A549 treated with ZK216348 at 1 μM for 4 hours (cell line): Measurements from ENCODE around the gene NDEL1. TPM values are rescaled to one million over a fixed set of nuclear protein-coding genes. Genes with fewer than 3 reads are reported as not detected.

Source experiments
- total RNA-seq: library from RNA; stranded (reverse); fragments of 200-300 nt; extraction: Qiagen RNA extraction; gene quantifications from 5 replicates; pipeline ENCODE4 v1.2.3, GENCODE V29; 2022; ENCODE audit warnings: low read depth

Gene NDEL1, protein sequence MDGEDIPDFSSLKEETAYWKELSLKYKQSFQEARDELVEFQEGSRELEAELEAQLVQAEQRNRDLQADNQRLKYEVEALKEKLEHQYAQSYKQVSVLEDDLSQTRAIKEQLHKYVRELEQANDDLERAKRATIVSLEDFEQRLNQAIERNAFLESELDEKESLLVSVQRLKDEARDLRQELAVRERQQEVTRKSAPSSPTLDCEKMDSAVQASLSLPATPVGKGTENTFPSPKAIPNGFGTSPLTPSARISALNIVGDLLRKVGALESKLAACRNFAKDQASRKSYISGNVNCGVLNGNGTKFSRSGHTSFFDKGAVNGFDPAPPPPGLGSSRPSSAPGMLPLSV
- 56.2 to 70.7 TPM (median 64.4 TPM) in 5 replicates for total RNA-seq

GRCh38 chr17:8435245-8436168 is at the start of gene NDEL1:
Gene NDEL1, plus strand, starts transcription at chr17:8435884. Its CDS starts 8,388 bp downstream, at chr17:8444272.

DNA sequence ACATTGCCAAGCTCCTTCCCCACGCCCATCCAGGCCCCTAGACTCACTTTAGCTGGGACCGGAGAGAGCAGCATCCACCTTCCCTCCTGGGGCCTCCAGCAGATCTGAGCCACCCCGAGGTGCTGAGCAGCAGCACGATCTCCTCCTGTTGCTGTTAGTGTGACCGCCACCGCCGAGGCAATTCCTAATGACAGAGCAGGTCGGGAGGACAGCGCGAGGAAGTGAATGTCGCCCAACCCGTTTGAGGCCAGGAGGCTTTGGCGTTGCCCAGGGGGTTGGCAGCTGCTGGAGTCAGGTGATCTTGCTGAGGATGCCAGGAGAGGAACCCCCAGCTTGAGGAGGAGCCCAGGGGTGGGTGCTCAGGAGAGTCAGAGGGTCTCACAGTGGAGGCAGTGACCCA is 38.0 kb upstream of the NDEL1 start, which contains the start of gene RNF222:
Gene RNF222, minus strand, starts transcription at position 192 of the 400 bp plus-strand sequence. CDS start 4,366 bp downstream, outside the sequence.

Other genes with a start within 250 kb of the NDEL1 start
- gene BORCS6, start 245.7 kb upstream of the NDEL1 start, total RNA-seq: 4.3 to 9.6 TPM (median 8.8 TPM) in 5 replicates
- gene AURKB, start 225.3 kb upstream of the NDEL1 start, total RNA-seq: 144 to 164 TPM (median 152 TPM) in 5 replicates
- gene CTC1, start 187.8 kb upstream of the NDEL1 start, total RNA-seq: 13.3 to 21.2 TPM (median 15.6 TPM) in 5 replicates
- gene PFAS, start 186.6 kb upstream of the NDEL1 start, total RNA-seq: 25.9 to 60.8 TPM (median 51.2 TPM) in 5 replicates
- 36.3 to 46.3 TPM (median 43.7 TPM) in 5 replicates for gene RANGRF, start 147.2 kb upstream of the NDEL1 start, total RNA-seq
- 5.3 to 9.0 TPM (median 7.2 TPM) in 5 replicates for gene SLC25A35, start 140.5 kb upstream of the NDEL1 start, total RNA-seq
- gene ARHGEF15, start 125.6 kb upstream of the NDEL1 start, total RNA-seq: not detected in 5 replicates
- not detected in 5 replicates for gene ODF4, start 96.0 kb upstream of the NDEL1 start, total RNA-seq
- gene RPL26, start 52.7 kb upstream of the NDEL1 start, total RNA-seq: 3,373 to 4,858 TPM (median 3,831 TPM) in 5 replicates
- not detected in 5 replicates for gene RNF222, start 38.1 kb upstream of the NDEL1 start, total RNA-seq
- gene MYH10, start 194.8 kb downstream of the NDEL1 start, total RNA-seq: 15.8 to 29.0 TPM (median 23.6 TPM) in 5 replicates